Renal cortex interstitium (tissue), 15 donors: ENCODE measurements around the gene CCL17. TPM values are rescaled to one million over a fixed set of nuclear protein-coding genes. Genes with fewer than 3 reads are reported as not detected.

Experiments used
- DNase-seq, 11 donors: peaks; one replicate each; pipeline ENCODE4 v3.0.0-alpha.2; 2013; ENCODE audit warnings: low read depth in 9 of 11, low spot score in 4 of 11; ENCODE audit errors: extremely low read depth in 1 of 11
- long read RNA-seq, 16 experiments: transcript quantifications; one replicate each; lab custom pipeline, GENCODE V29; 2026
- polyA plus RNA-seq, 3 donors: library from polyadenylated mRNA; unstranded; fragments of 120-200 nt; gene quantifications; one replicate each; pipeline ENCODE4 v1.2.1, GENCODE V29; 2013; ENCODE audit not compliant: insufficient read length in 3 of 3

Gene CCL17
- polyA plus RNA-seq = under 1 TPM in 2 of 3 donors, not detected in 1; 0.19 to 0.38 TPM
- long read RNA-seq, donor 1 = 0 reads
- long read RNA-seq, donor 2 = 0 reads
- long read RNA-seq, donor 3 = 0 reads
- long read RNA-seq, donor 4 = 0 reads
- long read RNA-seq, donor 5 = 0 reads
- long read RNA-seq, donor 6, partial matches to known transcripts = 7 of 18 reads
- long read RNA-seq, donor 6, other reads (novel, unspliced or antisense) = 11 of 18 reads
- long read RNA-seq, donor 7 = 0 reads
- long read RNA-seq, donor 8 = 0 reads
- long read RNA-seq, donor 9, partial matches to known transcripts = 0 of 12 reads
- long read RNA-seq, donor 9, other reads (novel, unspliced or antisense) = 12 of 12 reads
- long read RNA-seq, donor 10, partial matches to known transcripts = 0 of 1 reads
- long read RNA-seq, donor 10, other reads (novel, unspliced or antisense) = 0 of 1 reads
- long read RNA-seq, donor 11 = 0 reads
- long read RNA-seq, donor 12, partial matches to known transcripts = 0 of 1 reads
- long read RNA-seq, donor 12, other reads (novel, unspliced or antisense) = 0 of 1 reads
- long read RNA-seq, donor 13 = 0 reads
- long read RNA-seq, donor 14 = 0 reads
- long read RNA-seq, donor 15 = 0 reads
- long read RNA-seq, donor 16 = 0 reads

- DNase-seq = no peak
Measured at GRCh38 chr16:57403965-57404817, at the start of gene CCL17. Gene CCL17 (plus strand): TSS chr16:57404767. CDS start chr16:57413933, 9,166 bp downstream.

DNA sequence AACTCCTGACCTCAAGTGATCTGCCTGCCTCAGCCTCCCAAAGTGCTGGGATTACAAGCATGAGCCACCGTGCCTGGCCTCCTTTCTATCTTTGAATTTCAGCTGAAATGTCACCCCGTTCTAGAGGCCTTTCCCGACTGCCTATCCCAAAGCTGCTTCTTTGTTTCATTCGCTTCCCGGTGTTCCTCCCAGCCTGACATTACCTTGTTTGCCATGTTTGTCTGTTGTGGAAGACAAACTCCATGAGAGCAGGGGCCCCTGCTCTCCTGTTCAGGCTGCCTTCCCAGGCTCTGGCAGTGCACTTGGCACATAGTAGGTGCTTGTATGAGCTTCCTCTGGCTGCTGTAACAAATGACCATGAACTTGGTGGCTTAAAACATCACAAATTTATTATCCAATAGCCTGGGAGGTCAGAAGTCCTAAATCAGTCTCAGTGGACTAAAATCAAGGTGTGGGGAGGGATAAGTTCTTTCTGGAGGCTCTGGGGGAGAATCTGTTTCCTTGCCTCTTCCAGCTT is 48.6 kb upstream of the CCL17 start:
- no peak for DNase-seq

- DNase-seq = no peak
Measured at GRCh38 chr16:57356547-57356946, 48.0 kb upstream of the CCL17 start.

DNA sequence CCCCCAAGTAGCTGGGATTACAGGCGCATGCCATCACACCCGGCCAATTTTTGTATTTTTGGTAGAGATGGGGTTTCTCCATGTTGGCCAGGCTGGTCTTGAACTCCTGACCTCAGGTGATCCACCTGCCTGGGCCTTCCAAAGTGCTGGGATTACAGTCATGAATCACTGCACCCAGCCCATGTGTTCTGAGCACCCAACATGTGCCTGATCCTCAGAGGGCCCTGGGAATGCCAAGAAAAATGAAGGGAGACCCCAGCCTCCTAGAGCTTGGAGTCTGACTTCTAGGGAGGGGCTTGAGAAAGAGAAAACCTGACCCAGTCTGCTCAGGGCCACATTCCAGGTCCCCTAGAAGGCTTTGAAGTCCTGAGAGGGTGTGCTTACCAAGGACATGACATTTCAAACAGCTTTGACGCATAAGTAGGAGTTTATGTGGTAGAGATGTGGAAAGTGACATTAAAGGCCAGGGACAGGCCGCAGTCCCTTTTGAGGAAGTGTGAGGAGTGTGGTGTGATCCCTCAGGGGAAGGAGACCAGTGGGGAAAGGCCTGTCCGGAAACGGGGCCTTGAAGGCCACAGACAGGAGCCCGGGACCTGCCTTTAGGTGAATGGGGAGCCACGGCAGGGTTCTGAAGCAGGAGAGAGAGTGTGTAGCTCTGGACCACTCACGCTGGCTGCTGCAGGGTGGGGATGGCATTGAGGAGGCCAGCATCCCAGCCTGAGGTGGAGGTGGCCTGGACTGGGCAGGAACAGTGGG is 47.1 kb upstream of the CCL17 start:
- no peak for DNase-seq

GRCh38 chr16:57358086-57358420 is 46.5 kb upstream of the CCL17 start:
- no peak for DNase-seq

DNA sequence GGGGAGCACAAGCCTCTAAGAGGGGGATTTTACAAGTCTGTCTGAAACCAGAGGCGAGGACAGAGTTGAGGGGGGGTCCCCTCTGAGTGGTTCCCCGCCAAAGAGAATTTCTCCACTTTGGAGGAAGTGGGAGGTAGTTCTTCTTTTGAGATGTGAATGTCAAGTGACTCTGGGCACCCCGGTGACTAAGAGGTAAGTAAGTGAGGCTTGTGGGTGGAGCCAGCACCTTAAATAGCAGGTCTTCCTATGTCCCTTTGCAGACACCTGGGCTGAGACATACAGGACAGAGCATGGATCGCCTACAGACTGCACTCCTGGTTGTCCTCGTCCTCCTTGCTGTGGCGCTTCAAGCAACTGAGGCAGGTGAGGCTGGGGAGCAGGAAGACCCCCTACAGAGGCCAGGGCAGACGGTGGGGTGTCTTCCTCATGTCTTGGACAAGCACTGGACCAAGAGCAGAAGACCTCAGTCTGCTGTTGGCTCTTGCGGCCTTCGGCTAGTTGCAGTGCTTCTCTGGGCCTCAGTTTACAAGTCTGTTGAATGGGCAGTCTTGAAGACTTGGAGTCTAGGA is 46.0 kb upstream of the CCL17 start, which contains the start of gene CCL22:
CCL22 (plus strand) TSS at position 257 of the 569 bp plus-strand sequence; CDS start at position 291, 34 bp downstream.
- no peak for DNase-seq

GRCh38 chr16:57360321-57360935 is 44.1 kb upstream of the CCL17 start:
- DNase-seq = no peak

DNA sequence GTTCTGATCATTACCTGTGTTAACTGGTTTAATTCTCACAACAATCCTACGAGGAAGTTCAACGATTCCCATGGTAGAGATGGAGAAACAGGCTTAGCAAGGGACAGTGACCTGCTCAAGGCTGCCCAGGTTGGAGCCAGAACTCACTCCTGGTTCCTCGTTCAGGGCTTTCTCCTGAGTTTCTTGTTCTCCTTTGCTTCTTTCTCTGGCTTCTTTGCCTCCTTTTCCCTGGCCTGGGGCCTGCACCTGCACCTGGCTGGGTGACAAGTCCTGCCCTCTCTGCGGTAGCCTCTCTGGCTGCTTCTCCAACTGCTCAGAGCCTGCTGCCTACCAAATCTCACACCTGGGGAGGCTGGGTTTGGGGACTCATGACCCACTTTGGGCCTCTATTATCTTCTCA is 43.2 kb upstream of the CCL17 start:
- DNase-seq = no peak

- no peak for DNase-seq
Measured at GRCh38 chr16:57364143-57364542, 40.4 kb upstream of the CCL17 start.

DNA sequence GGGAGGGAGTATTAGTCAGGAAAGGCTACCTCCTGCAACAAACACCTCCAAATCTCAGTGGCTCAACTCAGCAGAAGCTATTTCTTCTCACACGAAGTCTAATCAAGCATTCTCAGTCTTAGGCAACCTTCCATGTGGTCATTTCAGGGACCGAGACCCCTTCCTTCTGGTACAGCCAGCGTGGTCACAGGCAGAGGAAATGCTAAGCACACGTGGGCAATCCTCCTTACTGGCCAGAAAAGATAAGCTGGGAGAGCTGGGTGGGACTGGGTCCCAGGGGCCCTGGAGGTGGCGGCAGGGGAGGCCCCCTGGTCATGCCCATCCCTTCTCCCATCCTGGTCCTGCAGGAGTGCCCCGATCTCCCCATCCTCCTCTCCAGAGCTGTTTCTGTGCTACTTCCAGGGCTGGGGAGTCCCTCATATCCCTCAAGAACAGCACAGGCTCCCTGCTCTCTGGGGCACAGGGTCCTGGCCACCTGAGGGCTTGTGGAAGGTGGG is 38.0 kb upstream of the CCL17 start:
- DNase-seq = no peak

GRCh38 chr16:57367116-57367752 is 37.3 kb upstream of the CCL17 start:
- no peak for DNase-seq

DNA sequence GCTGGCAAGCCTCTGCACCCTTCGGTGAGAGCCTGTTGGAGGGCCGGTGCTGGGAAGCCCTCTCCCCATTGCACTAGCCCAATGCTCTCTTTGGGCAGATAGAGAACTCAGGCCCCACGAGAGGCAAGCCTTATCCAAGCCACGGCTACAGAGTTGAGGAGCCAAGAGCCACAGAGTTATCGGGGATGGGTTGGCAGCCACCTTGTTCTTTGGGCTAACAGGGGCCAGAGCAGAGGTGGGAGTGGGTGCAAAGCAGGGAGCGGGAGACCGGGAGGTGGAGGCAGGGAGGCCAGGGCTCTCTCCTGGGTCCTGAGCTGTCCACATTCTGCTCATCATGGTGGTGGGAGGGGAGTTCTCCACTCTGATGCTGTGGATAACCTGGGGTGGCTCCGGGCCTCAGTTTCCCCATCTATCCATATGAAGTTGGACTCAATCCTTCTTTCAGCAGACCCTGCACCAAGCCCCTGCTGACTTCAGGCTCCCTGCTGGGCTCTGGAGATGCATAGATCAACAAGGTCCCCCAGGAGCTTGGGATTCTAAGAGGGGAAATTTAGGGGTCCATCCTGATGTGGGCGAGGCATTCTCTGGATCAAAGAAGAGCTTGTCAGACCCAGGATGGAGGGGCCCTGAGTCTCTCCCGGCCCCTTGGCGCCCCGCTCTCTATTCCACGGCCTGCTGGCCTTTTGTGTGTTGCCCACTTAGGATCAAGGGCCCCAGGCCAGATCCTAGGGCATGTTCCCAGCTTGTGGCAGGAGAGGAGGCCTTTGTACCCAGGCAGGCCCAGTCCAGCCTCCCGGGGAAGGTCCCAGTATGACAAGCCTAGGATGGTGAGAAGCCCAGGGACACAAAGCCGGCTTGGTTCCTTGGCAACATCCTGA is 32.8 kb upstream of the CCL17 start:
- no peak for DNase-seq

GRCh38 chr16:57372372-57373116 is 32.0 kb upstream of the CCL17 start, which contains the start of gene CX3CL1:
Gene CX3CL1 (plus strand): TSS chr16:57372490. CDS start chr16:57372569, 79 bp downstream.
- DNase-seq = peak in 10 of 11 donors; percentile 67 to 89 (median 82)

DNA sequence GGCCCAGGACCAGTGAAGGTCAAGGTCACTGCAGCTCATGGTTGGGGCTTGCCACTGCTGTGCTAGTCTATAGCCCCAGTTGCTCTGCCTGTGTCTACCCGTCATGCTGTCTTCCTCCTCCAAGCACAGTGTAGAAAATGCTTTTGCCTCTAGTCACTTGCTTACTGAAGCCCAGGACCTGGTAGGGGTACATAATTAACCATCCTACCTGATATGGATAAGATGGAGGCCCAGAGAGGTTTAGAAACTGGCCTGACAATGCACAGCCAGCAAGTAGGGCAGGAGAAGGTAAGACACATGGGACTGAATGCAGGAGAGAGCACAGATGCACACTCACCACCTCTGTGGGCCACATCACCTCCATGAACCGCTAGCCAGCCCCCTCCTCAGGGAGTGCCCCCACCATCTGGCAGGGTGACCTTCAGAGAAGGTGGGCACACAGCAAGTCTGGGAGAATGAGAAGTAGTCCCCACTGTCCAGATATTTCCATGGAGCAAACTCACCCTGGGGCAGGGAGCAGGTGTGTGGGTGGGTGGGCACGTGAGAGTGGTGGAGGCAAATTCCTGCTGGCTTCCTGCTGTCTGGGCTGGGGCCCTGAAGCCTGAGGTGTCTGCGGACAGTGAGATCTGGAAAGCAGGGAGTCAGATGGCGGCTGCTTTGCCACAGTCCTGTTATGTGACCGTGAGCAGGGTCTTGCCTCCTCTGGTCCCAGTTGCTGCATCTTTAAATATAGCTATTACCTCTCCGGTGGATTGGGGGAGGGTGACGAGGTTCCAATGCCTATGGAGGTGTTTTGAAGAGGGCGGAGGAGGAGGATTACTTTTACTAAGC is 31.2 kb upstream of the CCL17 start:
- DNase-seq = no peak

DNA sequence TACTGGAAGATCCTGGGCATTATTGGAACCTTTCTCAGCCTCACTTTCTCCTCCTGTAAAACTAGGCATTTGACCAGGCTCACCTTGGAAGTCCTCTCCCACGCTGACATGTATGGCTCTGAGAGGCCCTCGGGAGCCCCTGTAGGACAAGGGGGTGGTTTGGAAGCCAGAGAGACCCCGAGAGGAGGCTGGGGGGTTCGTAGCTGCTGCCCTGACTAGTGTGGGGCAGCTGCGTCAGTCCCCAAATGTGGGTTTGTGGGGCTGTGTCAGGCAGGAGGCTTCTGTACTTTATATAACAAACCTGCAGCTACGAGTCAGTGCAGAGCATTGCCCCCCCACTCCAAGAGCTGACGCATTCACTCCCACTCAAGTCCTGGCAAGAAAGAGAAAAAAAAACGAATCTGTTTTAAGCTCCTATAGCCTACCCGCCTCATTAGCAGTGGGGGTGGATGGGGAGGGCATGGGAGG is 30.5 kb upstream of the CCL17 start:
- DNase-seq = peak in 2 of 11 donors; percentile 45 to 57
